Measurements from ENCODE around the gene CMA1.

The CMA1 gene

DNA sequence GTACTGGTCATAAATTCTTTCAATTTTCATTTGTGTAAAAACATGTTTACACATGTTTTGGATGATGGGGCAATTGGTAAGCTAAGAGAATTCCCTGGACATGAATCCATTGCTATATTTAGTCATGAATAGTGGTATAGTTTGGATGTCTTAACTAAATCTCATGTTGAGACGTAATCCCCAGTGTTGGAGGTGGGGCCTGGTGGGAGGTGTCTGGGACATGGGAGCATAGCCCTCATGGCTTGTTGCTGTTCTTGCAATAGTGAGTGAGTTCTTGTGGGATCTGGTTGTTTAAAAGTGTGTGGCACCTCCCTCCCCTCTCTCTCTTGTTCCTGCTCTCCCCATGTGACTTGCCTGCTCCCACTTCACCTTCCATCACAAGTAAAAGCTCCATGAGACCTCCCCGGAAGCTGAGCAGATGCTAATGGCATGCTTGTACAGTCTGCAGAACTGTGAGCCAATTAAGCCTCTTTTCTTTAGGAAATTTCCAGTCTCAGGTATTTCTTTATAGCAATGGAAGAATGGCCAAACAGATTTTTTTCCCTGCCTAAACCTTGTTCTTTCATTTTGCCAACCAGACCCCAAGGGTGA lies 34.4 kb upstream of the CMA1 start (continued):
- no peak for TF ChIP-seq ZFP3 (tag by site-specific recombination; IDR thresholded peaks at IDR 0.05; ENCODE audit: low read depth)
- TF ChIP-seq ZNF510 (tag by site-specific recombination; IDR thresholded peaks at IDR 0.05; ENCODE audit: insufficient replicate concordance) = no peak
- TF ChIP-seq, protein P1, sequence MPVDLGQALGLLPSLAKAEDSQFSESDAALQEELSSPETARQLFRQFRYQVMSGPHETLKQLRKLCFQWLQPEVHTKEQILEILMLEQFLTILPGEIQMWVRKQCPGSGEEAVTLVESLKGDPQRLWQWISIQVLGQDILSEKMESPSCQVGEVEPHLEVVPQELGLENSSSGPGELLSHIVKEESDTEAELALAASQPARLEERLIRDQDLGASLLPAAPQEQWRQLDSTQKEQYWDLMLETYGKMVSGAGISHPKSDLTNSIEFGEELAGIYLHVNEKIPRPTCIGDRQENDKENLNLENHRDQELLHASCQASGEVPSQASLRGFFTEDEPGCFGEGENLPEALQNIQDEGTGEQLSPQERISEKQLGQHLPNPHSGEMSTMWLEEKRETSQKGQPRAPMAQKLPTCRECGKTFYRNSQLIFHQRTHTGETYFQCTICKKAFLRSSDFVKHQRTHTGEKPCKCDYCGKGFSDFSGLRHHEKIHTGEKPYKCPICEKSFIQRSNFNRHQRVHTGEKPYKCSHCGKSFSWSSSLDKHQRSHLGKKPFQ (tag by site-specific recombination; IDR thresholded peaks at IDR 0.05) = no peak
- no peak for TF ChIP-seq GLI4 (tag by site-specific recombination; IDR thresholded peaks at IDR 0.05)
- no peak for TF ChIP-seq ZNF362 (tag by site-specific recombination; IDR thresholded peaks at IDR 0.05)
- no peak for TF ChIP-seq ZNF248 (tag by site-specific recombination; IDR thresholded peaks at IDR 0.05)
- no peak for TF ChIP-seq GLIS1 (tag by site-specific recombination; IDR thresholded peaks at IDR 0.05)
- no peak for TF ChIP-seq ZSCAN23 (tag by site-specific recombination; IDR thresholded peaks at IDR 0.05)

- Histone ChIP-seq H3K4me1 (ENCODE audit: control insufficient read depth, insufficient read depth, low read length) (no peaks in the 10 kb centered on the region), H3K27ac (ENCODE audit: extremely low read depth, low read depth, low read length) (no peak overlapping the region), H3K36me3 (ENCODE audit: control insufficient read depth in 2 of 2, insufficient read depth in 1 of 2, low read length in 2 of 2) (no peaks in the 10 kb centered on the region), H3K9me3 (ENCODE audit: control insufficient read depth, insufficient read depth, low read depth, low read length) (no peaks in the 10 kb centered on the region), H3K4me3 (ENCODE audit: low read depth, low read length) (no peak overlapping the region)
- CTCF ChIA-PET = interaction anchor here (0.6 to 1.8 kb wide), 2 partner anchors 70 to 190 kb away, joined by 3 to 5 read pairs; no protein-coding TSS in a partner anchor
- TF ChIP-seq ZNF433 (tag by site-specific recombination; IDR thresholded peaks at IDR 0.05; ENCODE audit: low read depth) (no peak), KLF1 (tag by site-specific recombination; IDR thresholded peaks at IDR 0.05) (no peak), ZNF488 (tag by site-specific recombination; IDR thresholded peaks at IDR 0.05) (no peak), ZBTB48 (tag by site-specific recombination; IDR thresholded peaks at IDR 0.05) (no peak), KLF7 (tag by site-specific recombination; IDR thresholded peaks at IDR 0.05; ENCODE audit: borderline replicate concordance) (no peak), BCL11B (tag by site-specific recombination; IDR thresholded peaks at IDR 0.05; ENCODE audit: low read depth) (no peak), SP2 (tag by site-specific recombination; IDR thresholded peaks at IDR 0.05) (no peak), ZSCAN16 (tag by site-specific recombination; IDR thresholded peaks at IDR 0.05) (no peak), GLIS2 (tag by site-specific recombination; IDR thresholded peaks at IDR 0.05) (no peak), ZNF211 (tag by site-specific recombination; IDR thresholded peaks at IDR 0.05; ENCODE audit: low read depth) (no peak), ZNF785 (tag by site-specific recombination; IDR thresholded peaks at IDR 0.05) (no peak), ZNF184 (tag by site-specific recombination; IDR thresholded peaks at IDR 0.05) (no peak), ZNF266 (tag by site-specific recombination; IDR thresholded peaks at IDR 0.05; ENCODE audit: low read depth) (no peak), HOXA7 (CRISPR knock-in tag; IDR thresholded peaks at IDR 0.05; ENCODE audit: borderline replicate concordance) (no peak), ZNF624 (tag by site-specific recombination; IDR thresholded peaks at IDR 0.05) (no peak), ZNF596 (tag by site-specific recombination; IDR thresholded peaks at IDR 0.05) (no peak), ZNF214 (tag by site-specific recombination; IDR thresholded peaks at IDR 0.05; ENCODE audit: borderline replicate concordance) (no peak)
- TF ChIP-seq, protein P2, sequence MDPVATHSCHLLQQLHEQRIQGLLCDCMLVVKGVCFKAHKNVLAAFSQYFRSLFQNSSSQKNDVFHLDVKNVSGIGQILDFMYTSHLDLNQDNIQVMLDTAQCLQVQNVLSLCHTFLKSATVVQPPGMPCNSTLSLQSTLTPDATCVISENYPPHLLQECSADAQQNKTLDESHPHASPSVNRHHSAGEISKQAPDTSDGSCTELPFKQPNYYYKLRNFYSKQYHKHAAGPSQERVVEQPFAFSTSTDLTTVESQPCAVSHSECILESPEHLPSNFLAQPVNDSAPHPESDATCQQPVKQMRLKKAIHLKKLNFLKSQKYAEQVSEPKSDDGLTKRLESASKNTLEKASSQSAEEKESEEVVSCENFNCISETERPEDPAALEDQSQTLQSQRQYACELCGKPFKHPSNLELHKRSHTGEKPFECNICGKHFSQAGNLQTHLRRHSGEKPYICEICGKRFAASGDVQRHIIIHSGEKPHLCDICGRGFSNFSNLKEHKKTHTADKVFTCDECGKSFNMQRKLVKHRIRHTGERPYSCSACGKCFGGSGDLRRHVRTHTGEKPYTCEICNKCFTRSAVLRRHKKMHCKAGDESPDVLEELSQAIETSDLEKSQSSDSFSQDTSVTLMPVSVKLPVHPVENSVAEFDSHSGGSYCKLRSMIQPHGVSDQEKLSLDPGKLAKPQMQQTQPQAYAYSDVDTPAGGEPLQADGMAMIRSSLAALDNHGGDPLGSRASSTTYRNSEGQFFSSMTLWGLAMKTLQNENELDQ (tag by site-specific recombination; IDR thresholded peaks at IDR 0.05; ENCODE audit: low read depth) = no peak
- TF ChIP-seq, protein P3, sequence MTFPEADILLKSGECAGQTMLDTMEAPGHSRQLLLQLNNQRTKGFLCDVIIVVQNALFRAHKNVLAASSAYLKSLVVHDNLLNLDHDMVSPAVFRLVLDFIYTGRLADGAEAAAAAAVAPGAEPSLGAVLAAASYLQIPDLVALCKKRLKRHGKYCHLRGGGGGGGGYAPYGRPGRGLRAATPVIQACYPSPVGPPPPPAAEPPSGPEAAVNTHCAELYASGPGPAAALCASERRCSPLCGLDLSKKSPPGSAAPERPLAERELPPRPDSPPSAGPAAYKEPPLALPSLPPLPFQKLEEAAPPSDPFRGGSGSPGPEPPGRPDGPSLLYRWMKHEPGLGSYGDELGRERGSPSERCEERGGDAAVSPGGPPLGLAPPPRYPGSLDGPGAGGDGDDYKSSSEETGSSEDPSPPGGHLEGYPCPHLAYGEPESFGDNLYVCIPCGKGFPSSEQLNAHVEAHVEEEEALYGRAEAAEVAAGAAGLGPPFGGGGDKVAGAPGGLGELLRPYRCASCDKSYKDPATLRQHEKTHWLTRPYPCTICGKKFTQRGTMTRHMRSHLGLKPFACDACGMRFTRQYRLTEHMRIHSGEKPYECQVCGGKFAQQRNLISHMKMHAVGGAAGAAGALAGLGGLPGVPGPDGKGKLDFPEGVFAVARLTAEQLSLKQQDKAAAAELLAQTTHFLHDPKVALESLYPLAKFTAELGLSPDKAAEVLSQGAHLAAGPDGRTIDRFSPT (tag by site-specific recombination; IDR thresholded peaks at IDR 0.05) = no peak
- POLR2A ChIA-PET = no interaction called here
Measured at GRCh38 chr14:24535737-24536136, 27.7 kb upstream of the CMA1 start.

Data from HEK293 (cell line).